ENCODE data around the gene ZYX. TPM values are rescaled to one million over a fixed set of nuclear protein-coding genes. Genes with fewer than 3 reads are reported as not detected.

Gene ZYX
- total and polyA plus RNA-seq, 9 of the 15 experiments (the other 6 are each of a cell fraction or from before 2014, with no cell fraction given): 1.8 to 130 (median 15.7) TPM

DNA sequence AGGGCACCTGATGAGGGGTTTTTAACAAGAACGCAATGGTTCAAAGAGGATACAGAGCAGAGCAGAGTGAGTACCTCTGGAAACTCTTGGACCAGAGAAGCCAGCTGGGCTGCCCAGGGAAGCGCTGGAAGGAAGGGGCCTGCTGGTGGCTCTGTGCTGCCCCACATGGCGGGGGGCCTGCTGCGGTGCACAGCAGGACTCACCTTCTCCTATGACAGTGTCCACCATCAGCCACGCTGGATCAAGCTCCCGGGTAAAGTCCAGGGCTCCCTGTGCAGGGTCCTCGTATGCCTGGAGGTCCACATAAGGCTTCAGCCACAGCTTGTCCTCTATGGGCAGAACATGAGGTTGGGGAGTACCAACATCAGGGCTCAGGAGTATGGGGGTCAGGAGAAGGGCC, 15.0 kb downstream of the ZYX start:
- no TSS peak for BruUV-seq (replicated peaks)
- peaks cover 7% of the 10 kb centered on the region; the same call in 1 of the 3 replicates for H3K36me3 ChIP-seq (ENCODE audit: control insufficient read depth, insufficient read depth, low read length)
- peaks cover 0 to 17% of the 10 kb centered on the region in 2 experiments; a peak in 2 of 5 replicates for H3K4me1 ChIP-seq (replicated peaks in 1 of 2; ENCODE audit: control insufficient read depth in 2 of 2, insufficient read depth in 2 of 2, low read length in 2 of 2)
- H3K79me2 ChIP-seq (ENCODE audit: control insufficient read depth, insufficient read depth, low read length): no peaks in the 10 kb centered on the region
- no peak overlapping the region for H3K4me3 ChIP-seq
- peaks cover 40 to 74% of the 10 kb centered on the region in 2 experiments; a peak in 4 of 5 replicates for H3K27me3 ChIP-seq (ENCODE audit: control insufficient read depth in 2 of 2, insufficient read depth in 2 of 2, low read length in 2 of 2)
- FAIRE-seq (no peak), DNase-seq (ENCODE audit: extremely low read depth in 1 of 4, low spot score in 3 of 4) (no peak), ATAC-seq (peak; percentile 21)
- TF ChIP-seq MXI1 (IDR thresholded peaks at IDR 0.05; ENCODE audit: low read depth, low read length): no peak
- TF ChIP-seq, protein P1, sequence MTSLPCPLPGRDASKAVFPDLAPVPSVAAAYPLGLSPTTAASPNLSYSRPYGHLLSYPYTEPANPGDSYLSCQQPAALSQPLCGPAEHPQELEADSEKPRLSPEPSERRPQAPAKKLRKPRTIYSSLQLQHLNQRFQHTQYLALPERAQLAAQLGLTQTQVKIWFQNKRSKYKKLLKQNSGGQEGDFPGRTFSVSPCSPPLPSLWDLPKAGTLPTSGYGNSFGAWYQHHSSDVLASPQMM (CRISPR knock-in tag; IDR thresholded peaks at IDR 0.05): no peak
- TF ChIP-seq PHB (CRISPR knock-in tag; IDR thresholded peaks at IDR 0.05): no peak
- no peak for TF ChIP-seq GABPB1 (CRISPR knock-in tag; IDR thresholded peaks at IDR 0.05)
- no peak for TF ChIP-seq HDAC1 (IDR thresholded peaks at IDR 0.05)
- TF ChIP-seq, protein P2, sequence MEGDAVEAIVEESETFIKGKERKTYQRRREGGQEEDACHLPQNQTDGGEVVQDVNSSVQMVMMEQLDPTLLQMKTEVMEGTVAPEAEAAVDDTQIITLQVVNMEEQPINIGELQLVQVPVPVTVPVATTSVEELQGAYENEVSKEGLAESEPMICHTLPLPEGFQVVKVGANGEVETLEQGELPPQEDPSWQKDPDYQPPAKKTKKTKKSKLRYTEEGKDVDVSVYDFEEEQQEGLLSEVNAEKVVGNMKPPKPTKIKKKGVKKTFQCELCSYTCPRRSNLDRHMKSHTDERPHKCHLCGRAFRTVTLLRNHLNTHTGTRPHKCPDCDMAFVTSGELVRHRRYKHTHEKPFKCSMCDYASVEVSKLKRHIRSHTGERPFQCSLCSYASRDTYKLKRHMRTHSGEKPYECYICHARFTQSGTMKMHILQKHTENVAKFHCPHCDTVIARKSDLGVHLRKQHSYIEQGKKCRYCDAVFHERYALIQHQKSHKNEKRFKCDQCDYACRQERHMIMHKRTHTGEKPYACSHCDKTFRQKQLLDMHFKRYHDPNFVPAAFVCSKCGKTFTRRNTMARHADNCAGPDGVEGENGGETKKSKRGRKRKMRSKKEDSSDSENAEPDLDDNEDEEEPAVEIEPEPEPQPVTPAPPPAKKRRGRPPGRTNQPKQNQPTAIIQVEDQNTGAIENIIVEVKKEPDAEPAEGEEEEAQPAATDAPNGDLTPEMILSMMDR (IDR thresholded peaks at IDR 0.05 in 2 of 3, conservative IDR thresholded peaks at IDR 0.05 in 1 of 3; ENCODE audit: insufficient read depth in 2 of 3, low read depth in 1 of 3, low read length in 3 of 3): 0 out of 6 replicates have a peak, but pooled peaks of 2 of the 3 experiments have one; percentile 3 to 11
- TF ChIP-seq, protein P3, sequence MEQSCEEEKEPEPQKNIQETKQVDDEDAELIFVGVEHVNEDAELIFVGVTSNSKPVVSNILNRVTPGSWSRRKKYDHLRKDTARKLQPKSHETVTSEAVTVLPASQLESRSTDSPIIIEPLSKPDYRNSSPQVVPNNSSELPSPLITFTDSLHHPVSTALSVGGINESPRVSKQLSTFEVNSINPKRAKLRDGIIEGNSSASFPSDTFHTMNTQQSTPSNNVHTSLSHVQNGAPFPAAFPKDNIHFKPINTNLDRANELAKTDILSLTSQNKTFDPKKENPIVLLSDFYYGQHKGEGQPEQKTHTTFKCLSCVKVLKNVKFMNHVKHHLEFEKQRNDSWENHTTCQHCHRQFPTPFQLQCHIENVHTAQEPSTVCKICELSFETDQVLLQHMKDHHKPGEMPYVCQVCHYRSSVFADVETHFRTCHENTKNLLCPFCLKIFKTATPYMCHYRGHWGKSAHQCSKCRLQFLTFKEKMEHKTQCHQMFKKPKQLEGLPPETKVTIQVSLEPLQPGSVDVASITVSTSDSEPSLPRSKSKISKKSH (CRISPR knock-in tag; IDR thresholded peaks at IDR 0.05): no peak
- no peaks in the 10 kb centered on the region for H3K9me3 ChIP-seq (replicated peaks; ENCODE audit: control insufficient read depth, insufficient read depth, low read depth, low read length)
- H3K27ac ChIP-seq (ENCODE audit: extremely low read depth, low read depth, low read length): no peak overlapping the region
- H3K4me2 ChIP-seq (ENCODE audit: insufficient read depth, low read length): no peak overlapping the region
- CTCF ChIA-PET (ENCODE audit: low intra/inter-chr PET ratio): interaction anchor here (1.4 kb wide), 1 partner anchor 341 kb away, joined by 4 read pairs; no protein-coding TSS in a partner anchor
- H4K20me1 ChIP-seq (replicated peaks; ENCODE audit: control insufficient read depth, insufficient read depth, low read length): peaks cover 25% of the 10 kb centered on the region
- H3K9me1 ChIP-seq (ENCODE audit: control insufficient read depth, insufficient read depth, low read length): peaks cover 3% of the 10 kb centered on the region
- POLR2A ChIA-PET: interaction anchor here (0.8 to 9.7 kb wide), 6 partner anchors 8 to 12 kb away, joined by 3 to 131 read pairs (median 4); partner anchors contain the start of gene EPHA1
- no peak overlapping the region for H3K9ac ChIP-seq (ENCODE audit: insufficient read depth in 1 of 2, low read depth in 2 of 2, low read length in 2 of 2)
- no peak overlapping the region for H2AFZ ChIP-seq (ENCODE audit: low read depth, low read length)
- in situ Hi-C loops (cut with MboI) (no loop called here), intact Hi-C loops (cut with micrococcal nuclease) (no loop called here)
- 24% methylated on average over 7 of the region's 7 CpGs for WGBS (ENCODE audit: insufficient coverage, low coverage, missing lambda C conversion rate)

Data from K562 (cell line).